HG03159 (cell line): Measurements from ENCODE around the gene ABHD17C.

Source experiments
- ATAC-seq: cut with Tn5 transposase; IDR thresholded peaks from one replicate; pipeline ENCODE4 v1.9.1; 2021; ENCODE audit warnings: mild to moderate bottlenecking, moderate library complexity; ENCODE audit not compliant: unreplicated experiment

Gene ABHD17C

DNA sequence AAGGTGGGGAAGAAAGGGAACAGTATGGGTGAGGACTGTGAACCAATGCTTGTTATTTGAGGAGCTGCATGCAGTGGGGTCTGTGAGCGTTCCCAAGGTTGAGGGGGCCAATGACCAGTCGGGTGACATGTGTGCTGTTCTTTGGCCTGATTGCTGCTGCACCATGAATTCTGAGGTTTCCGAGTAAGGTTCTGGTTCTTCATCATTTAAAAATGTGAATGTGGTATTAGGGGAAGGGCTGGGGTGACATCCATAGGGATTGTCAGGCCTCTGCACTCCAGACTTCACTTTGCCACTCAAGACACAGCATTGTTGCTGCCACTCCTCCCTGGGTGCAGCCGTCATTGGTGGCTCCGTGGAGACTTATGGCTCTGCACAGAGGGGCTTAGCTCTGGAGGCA lies 32.5 kb downstream of the ABHD17C start:
- ATAC-seq, result no peak

DNA sequence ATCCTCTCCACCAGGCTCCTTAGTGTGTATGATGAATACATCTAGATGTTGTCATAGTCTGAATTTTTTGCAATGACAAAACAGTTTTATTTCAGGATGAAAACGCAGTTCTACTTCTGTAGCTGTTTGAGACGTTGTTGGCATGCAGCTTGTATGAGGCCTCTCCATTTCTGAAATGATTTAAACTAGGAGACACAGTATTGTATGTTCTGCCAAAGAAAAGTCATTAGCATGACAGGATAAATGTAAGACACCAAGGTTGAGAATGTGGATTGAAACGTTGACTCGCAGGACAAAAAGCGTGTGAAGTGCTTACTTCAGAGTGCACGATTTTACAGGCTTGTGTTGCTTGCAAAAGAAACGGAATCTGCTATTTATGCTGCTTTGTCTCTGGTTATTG lies 35.3 kb downstream of the ABHD17C start:
- ATAC-seq, result no peak

DNA sequence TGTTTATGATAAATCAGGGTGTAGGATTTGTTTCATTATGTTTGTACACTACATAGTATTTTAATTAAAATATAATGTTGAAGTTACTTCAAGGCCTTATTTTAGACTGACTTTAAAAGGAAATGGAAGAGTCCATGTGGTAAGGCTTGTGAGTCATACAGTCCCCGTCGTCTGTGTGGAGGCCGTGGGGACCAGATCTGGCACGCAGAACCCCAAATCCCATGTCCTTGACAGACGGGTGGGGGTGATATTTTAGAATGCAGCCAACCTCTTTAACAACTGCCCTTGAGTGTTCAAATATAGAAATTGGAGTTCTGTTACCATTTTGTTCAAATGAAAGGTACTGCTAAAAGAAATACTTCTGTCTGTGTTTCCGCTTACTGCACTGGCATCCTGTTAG lies 35.8 kb downstream of the ABHD17C start:
- no peak for ATAC-seq

- ATAC-seq, result no peak
Observed at GRCh38 chr15:80732167-80732566, 37.1 kb downstream of the ABHD17C start.

- ATAC-seq, result no peak
Observed at GRCh38 chr15:80732818-80733217, 37.7 kb downstream of the ABHD17C start.

DNA sequence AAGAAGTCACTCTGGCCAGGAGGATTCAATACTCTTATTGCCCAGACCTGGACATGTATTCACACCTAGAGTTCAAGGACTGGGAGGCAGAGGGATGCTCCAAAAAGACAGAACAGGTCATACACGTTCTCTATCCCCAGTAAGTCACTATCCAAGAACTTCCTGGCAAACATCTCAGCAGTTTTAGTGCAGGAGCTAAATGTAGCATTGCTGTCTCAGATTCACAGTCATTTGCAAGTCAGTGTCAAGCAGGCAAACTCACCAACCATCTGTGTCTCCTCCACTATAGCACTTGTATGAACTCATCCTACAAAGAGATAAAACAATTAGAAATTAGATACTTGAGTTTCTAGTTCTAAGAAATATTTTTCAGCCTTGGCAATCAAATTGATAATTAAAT lies 38.4 kb downstream of the ABHD17C start:
- no peak for ATAC-seq

DNA sequence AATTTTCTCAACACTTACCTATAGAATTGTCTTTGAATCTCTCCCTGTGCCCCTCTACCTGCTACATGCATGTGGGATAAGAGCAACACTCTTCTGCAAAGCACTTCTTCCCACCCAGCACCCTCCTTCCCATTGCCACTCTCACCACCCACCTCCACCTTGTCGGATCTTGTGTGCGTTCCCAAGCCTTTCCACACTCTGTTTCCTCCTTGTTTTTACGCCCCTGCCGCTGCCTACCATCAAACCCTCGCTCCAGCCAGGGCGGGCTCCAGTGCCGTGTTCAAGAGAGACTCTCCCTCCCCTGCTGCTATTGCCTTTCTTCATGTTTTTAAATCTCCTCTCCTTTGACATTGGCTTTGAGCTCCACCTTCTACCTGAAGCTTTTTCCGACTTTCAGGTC lies 40.2 kb downstream of the ABHD17C start:
- ATAC-seq, result no peak

DNA sequence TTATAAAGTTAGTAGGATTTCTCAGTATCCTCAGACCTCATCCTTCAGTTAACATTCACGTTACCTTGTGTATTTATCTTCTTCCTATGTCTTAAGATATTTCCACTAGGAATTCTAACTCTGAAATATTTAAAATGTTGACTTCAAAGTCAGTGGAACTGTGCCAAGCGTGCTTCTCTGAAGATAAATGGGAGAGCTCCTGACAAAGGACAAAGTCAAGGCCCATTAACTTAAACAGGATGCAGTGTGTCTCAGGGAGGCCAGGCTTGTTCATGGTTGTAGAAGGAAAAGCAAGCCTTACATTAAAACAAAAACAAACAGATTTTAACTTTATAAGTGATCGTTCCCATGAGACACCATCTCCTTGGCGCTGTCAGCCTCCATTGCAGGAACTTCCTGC lies 41.5 kb downstream of the ABHD17C start:
- no peak for ATAC-seq

GRCh38 chr15:80739919-80740318 lies 44.8 kb downstream of the ABHD17C start:
- no peak for ATAC-seq

- no peak for ATAC-seq
Observed at GRCh38 chr15:80742081-80742480, 47.0 kb downstream of the ABHD17C start.

DNA sequence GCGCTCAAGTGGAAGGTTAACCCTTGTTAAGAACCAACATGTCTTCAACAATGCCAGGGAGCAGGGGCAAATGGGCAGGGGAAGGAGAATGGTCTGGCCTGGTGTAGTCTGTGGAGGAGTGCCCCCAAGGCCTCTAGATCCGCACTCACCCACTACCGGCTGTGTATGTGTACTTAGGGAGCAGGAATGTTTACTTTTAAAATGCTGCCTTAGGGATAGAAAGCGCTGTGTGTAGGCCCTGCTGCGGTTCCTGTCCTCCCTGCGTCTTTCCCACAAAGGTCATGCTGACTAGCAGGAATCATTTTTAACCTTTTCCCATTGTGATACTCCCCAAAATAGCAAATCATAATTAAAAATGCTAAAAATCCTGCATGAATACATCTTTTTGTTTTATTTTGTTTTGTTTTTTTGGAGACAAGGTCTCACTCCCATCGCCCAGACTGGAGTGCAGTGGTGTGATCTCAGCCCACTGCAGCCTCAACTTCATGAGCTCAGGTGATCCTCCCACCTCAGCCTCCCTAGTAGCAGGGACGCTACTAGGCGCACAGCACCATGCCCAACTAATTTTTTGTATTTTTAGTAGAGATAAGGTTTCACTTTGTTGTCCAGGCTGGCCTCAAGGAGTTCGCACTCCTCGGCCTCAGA lies 48.2 kb downstream of the ABHD17C start:
- no peak for ATAC-seq

DNA sequence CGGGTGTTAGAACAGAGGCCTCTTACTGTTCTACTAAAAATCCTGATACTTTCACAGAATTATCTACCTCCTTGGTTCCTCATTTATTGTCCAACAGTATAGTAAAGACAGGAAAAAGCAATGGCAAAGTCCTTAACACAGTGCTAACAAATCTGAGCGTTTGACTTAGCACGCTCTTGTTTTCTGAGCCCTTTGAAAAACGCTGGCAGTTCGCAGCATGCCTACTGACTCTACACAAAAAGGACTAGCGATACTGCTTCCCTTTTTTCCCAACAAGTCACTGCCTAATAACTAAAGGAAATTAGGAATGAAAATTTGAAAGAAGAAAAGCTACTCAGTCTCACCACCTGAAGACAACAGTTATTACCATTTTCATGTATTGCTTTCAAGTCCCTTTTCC lies 49.3 kb downstream of the ABHD17C start:
- ATAC-seq, result no peak

- no peak for ATAC-seq
Observed at GRCh38 chr15:80744826-80745225, 49.7 kb downstream of the ABHD17C start.

DNA sequence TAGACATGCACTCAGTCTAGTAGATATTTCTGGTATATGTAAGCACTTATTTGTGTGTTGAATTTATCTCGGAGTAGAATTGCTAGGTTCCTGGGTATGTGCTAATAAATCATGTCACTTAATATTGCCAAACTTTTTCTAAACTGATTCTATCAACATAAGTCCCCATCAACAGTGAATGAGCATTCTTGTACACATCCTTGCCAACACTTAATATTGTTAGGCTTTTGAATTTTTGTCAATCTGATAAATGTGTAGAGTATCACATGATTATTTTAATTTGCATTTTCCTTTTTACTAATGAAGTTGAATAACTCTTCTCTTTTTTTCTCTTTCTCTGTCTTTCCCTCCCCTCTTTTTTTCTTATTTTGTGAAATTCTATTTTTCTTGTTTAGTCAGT lies 50.8 kb downstream of the ABHD17C start:
- no peak for ATAC-seq

- no peak for ATAC-seq
Observed at GRCh38 chr15:80747317-80748053, 52.4 kb downstream of the ABHD17C start.

DNA sequence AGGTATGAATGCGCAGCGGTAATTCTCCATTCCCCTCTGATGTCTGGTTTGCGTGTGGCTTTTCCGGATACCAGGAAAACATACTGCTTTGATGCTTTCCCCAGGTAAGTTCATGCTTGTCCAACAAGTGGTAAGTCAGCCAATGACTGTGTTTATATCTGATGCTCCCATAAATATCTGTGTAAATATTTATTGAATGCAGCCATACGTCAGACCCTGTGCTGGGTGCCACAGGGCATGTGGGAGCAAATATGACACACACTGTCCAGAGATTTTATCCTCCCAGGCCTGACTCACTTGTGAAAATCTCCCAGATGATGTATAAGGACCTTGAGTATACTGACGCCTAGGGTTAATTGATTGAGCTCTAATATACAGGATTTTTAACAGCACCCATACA lies 54.5 kb downstream of the ABHD17C start:
- ATAC-seq, result no peak

DNA sequence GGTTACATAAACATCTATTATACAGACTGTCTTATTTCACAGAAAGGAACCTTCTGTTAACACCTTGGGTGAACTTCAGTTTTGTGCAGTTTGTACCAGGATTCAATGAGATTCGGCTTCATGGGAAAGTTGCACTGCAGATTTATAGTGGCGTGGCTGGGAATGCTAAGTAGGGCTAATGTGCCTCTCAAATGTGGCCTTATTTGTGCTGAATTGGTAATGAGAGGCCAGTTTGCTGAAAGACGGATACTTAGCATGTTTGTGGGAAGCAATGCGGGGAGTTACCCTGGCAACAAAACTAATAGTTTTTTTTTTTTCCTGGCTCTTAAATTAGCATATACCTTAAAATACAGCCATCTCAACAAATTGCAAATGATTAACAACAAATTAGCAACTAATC lies 55.5 kb downstream of the ABHD17C start:
- ATAC-seq, result no peak

GRCh38 chr15:80752204-80752603 lies 57.1 kb downstream of the ABHD17C start:
- no peak for ATAC-seq

- ATAC-seq, result no peak
Observed at GRCh38 chr15:80753161-80753560, 58.1 kb downstream of the ABHD17C start.

GRCh38 chr15:80754014-80754413 lies 58.9 kb downstream of the ABHD17C start:
- ATAC-seq, result no peak

DNA sequence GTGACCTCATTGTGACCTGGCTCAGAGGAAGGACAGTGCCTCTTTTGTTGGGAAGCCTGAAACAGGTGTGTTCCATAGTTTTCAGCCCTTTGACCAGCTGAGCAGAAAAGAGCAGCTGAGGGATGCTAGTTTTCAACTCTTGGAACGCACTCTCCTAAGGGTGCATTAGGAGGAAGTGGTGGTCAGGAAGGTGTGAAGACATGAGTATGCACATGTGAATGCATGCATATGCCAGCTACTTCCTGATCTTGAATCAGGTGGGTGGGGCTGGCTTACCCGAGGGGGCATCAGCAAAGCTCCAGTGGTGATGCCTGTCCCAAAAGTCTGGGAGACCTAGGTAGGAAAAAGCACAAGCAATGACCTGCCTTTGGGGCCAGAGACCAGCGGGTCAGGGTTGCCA lies 60.8 kb downstream of the ABHD17C start:
- no peak for ATAC-seq

GRCh38 chr15:80758130-80758745 lies 63.1 kb downstream of the ABHD17C start:
- no peak for ATAC-seq
